GM21619 (cell line): ENCODE results near the gene KNDC1.
"Not testable (repeated sequence)": the region's sequence is repeated elsewhere in the genome, so short reads cannot be mapped to it uniquely, and the experiment has no call there.

ENCODE experiments used
- ATAC-seq: cut with Tn5 transposase; IDR thresholded peaks from one replicate; pipeline ENCODE4 v1.9.1; 2021; ENCODE audit not compliant: unreplicated experiment

KNDC1 gene

DNA sequence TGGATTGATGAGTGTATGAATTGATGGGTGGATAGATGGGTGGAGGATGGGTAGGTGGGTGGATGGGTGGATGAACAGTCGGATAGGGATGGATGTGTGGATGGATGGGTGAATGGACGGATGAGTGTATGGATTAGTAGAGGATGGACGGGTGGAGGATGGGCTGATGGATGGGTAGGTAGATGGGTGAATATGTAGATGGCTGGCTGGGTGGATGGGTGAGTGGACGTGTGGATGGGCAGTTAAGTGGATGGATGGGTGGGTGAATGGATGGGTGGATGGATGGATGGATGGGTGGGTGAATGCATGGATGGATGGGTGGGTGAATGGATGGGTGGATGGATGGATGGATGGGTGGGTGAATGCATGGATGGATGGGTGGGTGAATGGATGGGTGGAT, 15.6 kb downstream of the KNDC1 start:
- ATAC-seq, result not testable (repeated sequence)

GRCh38 chr10:133176546-133176945, 16.5 kb downstream of the KNDC1 start:
- ATAC-seq, result no peak

- ATAC-seq, result no peak
These were observed 17.6 kb downstream of the KNDC1 start for GRCh38 chr10:133177380-133178157.

GRCh38 chr10:133178357-133179127, 18.5 kb downstream of the KNDC1 start:
- no peak for ATAC-seq

- no peak for ATAC-seq
These were observed 19.1 kb downstream of the KNDC1 start for GRCh38 chr10:133179128-133179520.

- ATAC-seq, result no peak
These were observed 19.6 kb downstream of the KNDC1 start for GRCh38 chr10:133179651-133180050.

DNA sequence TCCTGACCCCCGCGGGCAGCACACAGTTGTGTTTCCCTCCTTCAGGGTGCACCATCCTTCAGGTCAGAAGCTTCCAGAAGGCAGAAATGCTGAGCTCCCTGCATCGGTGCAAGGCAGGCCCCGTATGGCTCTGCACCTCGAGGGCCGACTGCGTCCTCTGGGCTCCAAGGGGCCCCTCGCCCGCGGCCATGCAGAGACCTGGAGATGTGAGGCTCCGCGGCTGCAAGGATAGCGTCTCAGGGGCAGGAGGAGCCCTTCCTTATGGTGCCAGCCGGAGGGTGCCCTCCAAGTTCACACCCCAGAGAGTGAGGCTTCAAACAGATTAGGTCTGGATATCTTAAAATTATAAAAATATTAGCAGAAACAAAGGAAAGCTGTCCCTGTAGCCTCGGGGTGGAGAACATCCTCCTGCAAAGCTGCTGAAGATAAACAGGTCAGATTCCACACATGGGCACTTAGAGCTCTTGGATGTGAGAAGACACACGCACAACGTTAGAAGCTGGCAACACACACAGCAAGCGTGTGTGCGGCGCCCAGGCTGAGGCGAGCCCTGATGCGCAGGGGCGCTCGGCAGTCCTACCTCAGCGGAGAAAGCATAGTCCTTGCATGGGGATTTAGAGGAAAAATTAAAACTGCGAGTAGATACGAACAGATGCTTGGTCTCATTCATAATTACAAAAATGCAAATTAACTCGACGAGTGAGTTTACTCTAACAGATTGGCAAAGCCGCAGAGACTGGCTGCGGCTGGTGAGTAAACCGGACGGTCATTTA, 20.4 kb downstream of the KNDC1 start:
- ATAC-seq, result no peak

DNA sequence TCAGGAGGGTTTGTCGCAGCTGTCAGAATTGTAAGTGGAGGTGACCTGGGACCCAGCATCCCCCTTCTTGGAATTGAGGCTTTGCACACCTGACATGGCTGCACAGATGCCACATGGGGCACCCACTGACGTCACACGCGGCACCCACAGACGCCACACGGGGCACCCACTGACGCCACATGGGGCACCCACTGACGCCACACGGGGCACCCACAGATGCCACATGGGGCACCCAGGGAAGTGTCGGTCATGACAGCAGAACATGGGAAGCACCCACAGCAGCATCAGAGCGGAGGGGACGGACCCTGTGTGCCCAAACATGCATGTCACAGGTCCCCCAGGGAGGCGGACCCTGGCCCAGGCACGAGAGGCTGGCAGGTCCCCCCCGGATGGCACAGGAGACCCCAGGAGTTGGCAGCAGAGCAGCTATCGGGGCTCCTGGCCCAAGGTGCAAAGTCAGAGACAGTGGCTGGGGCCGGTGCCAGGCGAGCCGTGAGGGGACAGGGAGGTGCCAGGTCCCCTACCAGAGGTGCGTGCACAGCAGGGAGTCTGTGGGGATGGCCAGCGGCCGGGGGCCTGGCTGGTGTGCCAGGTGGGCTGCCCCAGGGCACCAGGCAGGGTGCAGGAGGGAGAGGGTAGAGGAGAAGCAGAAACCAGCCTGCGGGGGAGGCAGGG, 21.1 kb downstream of the KNDC1 start:
- no peak for ATAC-seq

DNA sequence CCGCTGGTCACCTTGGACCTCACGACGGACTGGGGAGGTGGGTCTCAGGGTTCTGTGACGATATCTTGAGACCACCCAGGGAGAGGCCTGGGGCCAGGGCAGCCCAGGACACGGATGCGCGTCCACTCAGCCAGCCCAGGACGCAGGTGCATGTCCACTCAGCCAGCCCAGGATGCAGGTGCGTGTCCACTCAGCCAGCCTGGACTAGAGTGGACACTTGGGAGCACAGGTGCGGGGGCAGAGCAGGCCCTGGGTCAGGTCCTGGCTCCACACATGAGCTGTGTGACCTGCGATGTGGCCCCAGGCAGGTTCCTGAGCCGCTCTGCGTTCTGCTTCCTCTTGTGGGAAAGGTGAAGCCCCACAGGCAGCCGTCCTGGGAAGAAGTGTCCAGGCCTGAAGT, 22.2 kb downstream of the KNDC1 start:
- no peak for ATAC-seq

GRCh38 chr10:133182791-133183645, 23.0 kb downstream of the KNDC1 start:
- no peak for ATAC-seq

GRCh38 chr10:133183646-133184378, 23.8 kb downstream of the KNDC1 start:
- no peak for ATAC-seq

DNA sequence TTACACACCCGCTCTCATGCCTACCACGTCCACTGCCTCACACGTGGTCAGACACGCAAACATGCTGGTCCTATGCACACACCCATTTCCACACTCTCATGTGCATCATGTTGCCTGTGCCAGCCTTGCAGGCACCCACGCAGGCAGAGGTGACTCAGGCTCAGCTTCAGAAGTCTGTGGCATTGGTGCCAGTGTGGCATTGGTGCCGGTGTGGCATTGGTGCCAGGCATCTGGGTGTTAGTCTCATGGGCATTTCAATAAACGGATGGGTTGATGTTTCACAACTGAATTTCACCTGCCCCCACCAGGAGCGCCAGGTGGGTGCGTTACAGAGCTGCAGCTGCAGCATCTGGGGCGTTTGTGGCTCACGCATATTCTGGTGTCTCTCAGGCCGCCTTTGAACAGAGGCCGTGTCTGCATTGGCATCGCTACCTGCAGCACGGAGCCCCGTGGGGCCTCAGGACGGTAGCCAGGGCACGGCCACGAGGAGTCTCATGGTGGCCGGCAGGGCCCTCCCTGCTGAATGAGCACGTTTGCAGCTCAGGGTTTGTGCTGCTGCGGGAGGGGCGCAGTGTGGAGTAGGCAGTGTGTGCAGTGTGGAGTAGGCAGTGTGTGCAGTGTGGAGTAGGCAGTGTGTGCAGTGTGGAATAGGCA, 24.7 kb downstream of the KNDC1 start:
- no peak for ATAC-seq

DNA sequence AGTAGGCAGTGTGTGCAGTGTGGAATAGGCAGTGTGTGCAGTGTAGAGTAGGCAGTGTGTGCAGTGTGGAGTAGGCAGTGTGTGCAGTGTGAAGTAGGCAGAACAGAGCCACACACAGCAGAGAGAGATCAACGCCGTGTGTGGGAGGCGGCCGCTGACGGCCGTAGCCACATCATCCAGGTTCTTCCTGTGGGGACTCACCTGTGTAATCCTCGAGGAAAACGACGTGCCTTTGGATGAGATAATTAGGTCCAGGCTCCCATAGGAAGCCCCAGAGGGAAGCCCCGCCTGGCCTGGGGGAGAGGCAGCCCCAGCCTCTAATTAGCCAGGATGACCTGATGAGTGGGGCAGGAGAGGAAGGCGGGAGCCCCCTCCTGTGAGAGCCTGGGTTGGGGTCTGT, 25.4 kb downstream of the KNDC1 start:
- ATAC-seq, result no peak

GRCh38 chr10:133185916-133186315, 25.9 kb downstream of the KNDC1 start:
- ATAC-seq, result no peak

- ATAC-seq, result no peak
These were observed 26.5 kb downstream of the KNDC1 start for GRCh38 chr10:133186416-133187090.

DNA sequence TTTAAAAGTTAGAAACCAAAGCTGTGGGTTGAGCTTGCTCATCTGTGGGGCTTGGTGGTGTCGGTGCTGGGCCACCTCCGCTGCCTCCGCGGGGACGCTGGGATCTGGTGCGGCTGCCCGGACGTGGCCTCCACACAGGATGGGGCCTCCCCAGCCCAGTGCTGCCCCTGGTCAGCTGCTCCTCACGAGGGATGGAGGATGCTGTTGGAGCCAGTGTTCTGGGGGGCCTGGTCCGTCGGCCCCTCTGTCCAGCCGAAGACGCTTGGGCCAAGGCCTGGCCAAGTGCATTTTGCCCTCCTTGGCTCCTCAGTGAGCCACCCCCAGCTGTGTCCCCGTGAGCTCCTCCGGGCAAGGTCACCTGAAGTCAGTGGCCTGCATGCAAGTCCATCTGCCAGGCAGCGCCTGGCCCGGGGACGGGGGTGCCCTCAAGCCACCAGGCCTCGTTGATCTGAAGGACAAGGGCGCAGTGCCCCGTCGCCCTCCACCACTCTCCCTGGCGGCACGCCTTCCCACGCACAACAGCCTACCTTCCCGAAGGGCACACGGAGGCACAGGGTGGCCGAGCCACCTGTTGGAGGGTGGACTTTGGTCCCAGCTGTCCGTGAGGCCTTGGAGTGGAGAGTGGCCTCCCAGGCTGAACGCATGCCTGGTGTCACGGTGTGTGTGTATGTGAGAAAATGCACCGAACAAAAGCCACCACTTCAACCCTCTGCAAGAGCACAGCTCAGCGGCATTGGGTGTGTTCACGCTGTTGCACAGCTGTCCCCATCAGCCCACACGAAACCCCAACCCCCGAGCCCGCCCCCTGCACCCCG, 27.3 kb downstream of the KNDC1 start:
- no peak for ATAC-seq

DNA sequence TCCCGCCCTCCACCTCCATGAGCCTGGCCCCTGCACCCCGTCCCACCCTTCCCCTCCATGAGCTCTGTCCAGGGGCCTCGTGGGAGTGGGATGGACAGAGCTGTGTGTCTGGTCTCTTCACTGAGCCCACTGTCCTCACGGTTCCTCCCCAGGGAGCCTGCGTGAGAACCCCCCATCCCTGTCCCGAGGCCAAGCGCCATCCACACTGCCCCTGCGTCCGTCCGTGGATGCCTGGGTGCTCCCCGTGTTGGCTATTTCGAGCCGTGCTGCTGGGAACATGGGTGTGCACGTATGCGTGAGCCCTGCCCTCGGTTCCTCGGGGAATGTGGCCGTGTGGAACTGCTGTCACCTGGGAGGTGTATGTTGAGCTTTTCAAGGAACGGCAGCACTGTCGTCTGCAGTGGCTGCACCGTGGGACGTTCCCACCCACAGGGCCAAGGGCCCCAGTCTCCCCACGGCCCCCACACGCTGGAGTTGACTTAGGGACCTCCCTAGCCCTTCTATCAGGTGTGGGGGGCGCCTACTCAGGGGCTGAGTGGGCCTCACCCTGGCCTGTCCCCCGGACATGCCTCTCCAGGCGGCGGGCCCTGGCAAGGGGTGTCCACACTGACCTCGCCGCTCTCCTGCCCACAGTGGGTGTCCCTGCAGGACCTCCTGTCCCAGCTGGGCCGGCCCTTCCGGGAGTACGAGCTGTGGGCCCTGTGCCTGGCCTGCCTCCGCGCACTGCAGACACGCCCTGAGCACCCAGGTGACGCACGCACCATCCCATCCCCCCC, 28.1 kb downstream of the KNDC1 start:
- ATAC-seq, result no peak
